IPS-20b (cell line): ENCODE results near the gene POU2F3.

Experiments used
- H3K27ac ChIP-seq: one replicate; pipeline ENCODE4 v1.5.1; 2013; ENCODE audit warnings: low read length
- H3K27me3 ChIP-seq: 2 replicates; pipeline ENCODE4 v1.6.1; 2013; ENCODE audit warnings: mild to moderate bottlenecking, low read length, inconsistent platforms; ENCODE audit not compliant: insufficient read depth
- H3K36me3 ChIP-seq: 2 replicates; pipeline ENCODE4 v1.6.1; 2013; ENCODE audit warnings: low read depth, mild to moderate bottlenecking, inconsistent platforms, low read length, moderate library complexity; ENCODE audit not compliant: insufficient read depth
- H3K4me1 ChIP-seq: 2 replicates; pipeline ENCODE4 v1.6.1; 2013; ENCODE audit warnings: mild to moderate bottlenecking, control low read depth, inconsistent platforms, low read length, moderate library complexity; ENCODE audit not compliant: insufficient read depth
- H3K4me3 ChIP-seq: 2 replicates; pipeline ENCODE4 v1.5.1; 2013; ENCODE audit warnings: mild to moderate bottlenecking, low read length, inconsistent platforms
- H3K9ac ChIP-seq: 2 replicates; pipeline ENCODE4 v1.6.1; 2013; ENCODE audit warnings: low read depth, mild to moderate bottlenecking, inconsistent platforms, low read length, moderate library complexity
- H3K9me3 ChIP-seq: 2 replicates; pipeline ENCODE4 v1.6.1; 2013; ENCODE audit warnings: mild to moderate bottlenecking, low read depth, low read length, inconsistent platforms; ENCODE audit not compliant: insufficient read depth

Gene POU2F3

GRCh38 chr11:120310870-120311269 lies 70.9 kb downstream of the POU2F3 start:
- Histone ChIP-seq H3K4me1 (peaks cover 10% of the 10 kb centered on the region; the same call in 1 of the 2 replicates), H3K36me3 (no peaks in the 10 kb centered on the region), H3K9ac (no peak overlapping the region), H3K27me3 (peaks cover 2% of the 10 kb centered on the region; the same call in 1 of the 2 replicates), H3K27ac (no peak overlapping the region), H3K4me3 (no peak overlapping the region), H3K9me3 (no peaks in the 10 kb centered on the region)

GRCh38 chr11:120314861-120315260 lies 74.9 kb downstream of the POU2F3 start:
- H3K27me3 ChIP-seq = no peaks in the 10 kb centered on the region
- H3K27ac ChIP-seq = no peak overlapping the region
- no peaks in the 10 kb centered on the region; the same call in 1 of the 2 replicates for H3K4me1 ChIP-seq
- H3K9ac ChIP-seq = no peak overlapping the region
- no peak overlapping the region for H3K4me3 ChIP-seq
- H3K36me3 ChIP-seq = no peaks in the 10 kb centered on the region
- H3K9me3 ChIP-seq = no peaks in the 10 kb centered on the region

- H3K27ac ChIP-seq = no peak overlapping the region
- peak overlapping the region; percentile 51; the same call in 1 of the 2 replicates for H3K4me3 ChIP-seq
- H3K27me3 ChIP-seq = no peaks in the 10 kb centered on the region
- no peaks in the 10 kb centered on the region for H3K9me3 ChIP-seq
- H3K9ac ChIP-seq = no peak overlapping the region
- no peaks in the 10 kb centered on the region for H3K36me3 ChIP-seq
- no peaks in the 10 kb centered on the region; the same call in 1 of the 2 replicates for H3K4me1 ChIP-seq
Measured at GRCh38 chr11:120316880-120317688, 77.1 kb downstream of the POU2F3 start.

GRCh38 chr11:120317689-120318480 lies 77.9 kb downstream of the POU2F3 start:
- H3K4me1 ChIP-seq = no peaks in the 10 kb centered on the region; the same call in 1 of the 2 replicates
- H3K9me3 ChIP-seq = no peaks in the 10 kb centered on the region
- H3K27me3 ChIP-seq = no peaks in the 10 kb centered on the region
- H3K4me3 ChIP-seq = no peak overlapping the region
- H3K27ac ChIP-seq = no peak overlapping the region
- H3K9ac ChIP-seq = no peak overlapping the region
- H3K36me3 ChIP-seq = no peaks in the 10 kb centered on the region

- no peak overlapping the region for H3K4me3 ChIP-seq
- H3K4me1 ChIP-seq = no peaks in the 10 kb centered on the region; the same call in 1 of the 2 replicates
- H3K36me3 ChIP-seq = no peaks in the 10 kb centered on the region
- H3K27ac ChIP-seq = no peak overlapping the region
- peaks cover 7% of the 10 kb centered on the region; the same call in 1 of the 2 replicates for H3K27me3 ChIP-seq
- no peaks in the 10 kb centered on the region for H3K9me3 ChIP-seq
- no peak overlapping the region for H3K9ac ChIP-seq
Measured at GRCh38 chr11:120318906-120319305, 79.0 kb downstream of the POU2F3 start.

GRCh38 chr11:120324932-120325810 lies 85.2 kb downstream of the POU2F3 start, which contains the start of gene TLCD5:
Gene TLCD5, plus strand, starts transcription at chr11:120325299. Its CDS starts 2,143 bp downstream, at chr11:120327442.
- peak within 1 kb of the TSS; percentile 88; the same call in 1 of the 2 replicates for H3K9ac ChIP-seq
- peaks cover 7% of the 10 kb centered on the region; the same call in 1 of the 2 replicates for H3K4me1 ChIP-seq
- no peaks in the 10 kb centered on the region for H3K9me3 ChIP-seq
- H3K27ac ChIP-seq = peak within 1 kb of the TSS; percentile 13
- H3K4me3 ChIP-seq = peak within 1 kb of the TSS; percentile 86
- peaks cover 7% of the 10 kb centered on the region for H3K36me3 ChIP-seq
- peaks cover 17% of the 10 kb centered on the region; the same call in 1 of the 2 replicates for H3K27me3 ChIP-seq

GRCh38 chr11:120326228-120326627 lies 86.3 kb downstream of the POU2F3 start:
- H3K9ac ChIP-seq = peak overlapping the region; percentile 88; the same call in 1 of the 2 replicates
- H3K27me3 ChIP-seq = peaks cover 17% of the 10 kb centered on the region; the same call in 1 of the 2 replicates
- peaks cover 7% of the 10 kb centered on the region; the same call in 1 of the 2 replicates for H3K4me1 ChIP-seq
- H3K4me3 ChIP-seq = peak overlapping the region; percentile 86
- H3K27ac ChIP-seq = no peak overlapping the region
- no peaks in the 10 kb centered on the region for H3K9me3 ChIP-seq
- H3K36me3 ChIP-seq = peaks cover 15% of the 10 kb centered on the region

- H3K9ac ChIP-seq = no peak overlapping the region
Measured at GRCh38 chr11:120326845-120327281, 86.9 kb downstream of the POU2F3 start.

GRCh38 chr11:120327311-120327710 lies 87.4 kb downstream of the POU2F3 start:
- H3K27ac ChIP-seq = no peak overlapping the region
- H3K9ac ChIP-seq = no peak overlapping the region
- no peaks in the 10 kb centered on the region for H3K9me3 ChIP-seq
- peaks cover 17% of the 10 kb centered on the region; the same call in 1 of the 2 replicates for H3K27me3 ChIP-seq
- H3K4me1 ChIP-seq = peaks cover 7% of the 10 kb centered on the region; the same call in 1 of the 2 replicates
- H3K36me3 ChIP-seq = peaks cover 23% of the 10 kb centered on the region
- H3K4me3 ChIP-seq = no peak overlapping the region

More at GRCh38 chr11:120326845-120327281, 86.9 kb downstream of the POU2F3 start:
- H3K4me3 ChIP-seq = no peak overlapping the region
- peaks cover 7% of the 10 kb centered on the region; the same call in 1 of the 2 replicates for H3K4me1 ChIP-seq
- H3K9me3 ChIP-seq = no peaks in the 10 kb centered on the region
- H3K27me3 ChIP-seq = peaks cover 17% of the 10 kb centered on the region; the same call in 1 of the 2 replicates
- peaks cover 22% of the 10 kb centered on the region for H3K36me3 ChIP-seq
- H3K27ac ChIP-seq = no peak overlapping the region

GRCh38 chr11:120329556-120329955 lies 89.6 kb downstream of the POU2F3 start:
- no peak overlapping the region for H3K9ac ChIP-seq
- peaks cover 23% of the 10 kb centered on the region for H3K36me3 ChIP-seq
- H3K9me3 ChIP-seq = no peaks in the 10 kb centered on the region
- peaks cover 7% of the 10 kb centered on the region; the same call in 1 of the 2 replicates for H3K27me3 ChIP-seq
- H3K27ac ChIP-seq = no peak overlapping the region
- H3K4me1 ChIP-seq = peaks cover 7% of the 10 kb centered on the region; the same call in 1 of the 2 replicates
- no peak overlapping the region for H3K4me3 ChIP-seq
